Fibroblast of lung (primary cell): ENCODE results near the gene RYR2. TPM values are rescaled to one million over a fixed set of nuclear protein-coding genes. Genes with fewer than 3 reads are reported as not detected.
"Not testable (repeated sequence)": the region's sequence is repeated elsewhere in the genome, so short reads cannot be mapped to it uniquely, and the experiment has no call there.

Experiments
- DNase-seq, 2 donors: peaks; one replicate each; pipeline versions ENCODE4 v3.0.0 to v3.0.0-alpha.2; 2010; ENCODE audit warnings: low read depth in 2 of 2
- H2AFZ ChIP-seq: 2 replicates; pipeline ENCODE4 v1.5.1; 2012; ENCODE audit warnings: low read length, control low read depth, inconsistent platforms
- H3K27ac ChIP-seq: 2 replicates; pipeline ENCODE4 v1.5.1; 2011; ENCODE audit warnings: low read length, control low read depth; ENCODE audit not compliant: insufficient read depth
- H3K27me3 ChIP-seq: 2 replicates; pipeline ENCODE4 v1.5.1; 2011; ENCODE audit warnings: mild to moderate bottlenecking, low read length; ENCODE audit not compliant: control insufficient read depth, insufficient read depth
- H3K36me3 ChIP-seq: 2 replicates; pipeline ENCODE4 v1.5.1; 2011; ENCODE audit warnings: low read length; ENCODE audit not compliant: control insufficient read depth, insufficient read depth
- H3K4me1 ChIP-seq: 2 replicates; pipeline ENCODE4 v1.5.1; 2011; ENCODE audit warnings: low read length; ENCODE audit not compliant: control insufficient read depth, insufficient read depth; ENCODE audit errors: extremely low read depth
- H3K4me2 ChIP-seq: 2 replicates; pipeline ENCODE4 v1.5.1; 2011; ENCODE audit warnings: low read length, control low read depth; ENCODE audit not compliant: insufficient read depth; ENCODE audit errors: extremely low read depth
- H3K4me3 ChIP-seq, 4 experiments: fragments of 200-600 bp in 1 of 4; sonication (generic) in 1 of 4; replicated peaks in 1 of 4; 2 replicates each; pipeline ENCODE4 v1.5.1; 2011 to 2016; ENCODE audit warnings: low read length in 4 of 4, low read depth in 3 of 4, mild to moderate bottlenecking in 3 of 4, control low read depth in 2 of 4, inconsistent platforms in 1 of 4, mixed read lengths in 1 of 4; ENCODE audit not compliant: insufficient read depth in 1 of 4; ENCODE audit errors: control extremely low read depth in 1 of 4
- H3K79me2 ChIP-seq: 2 replicates; pipeline ENCODE4 v1.5.1; 2012; ENCODE audit warnings: mild to moderate bottlenecking, low read length, inconsistent platforms; ENCODE audit not compliant: control insufficient read depth, insufficient read depth
- H3K9ac ChIP-seq: 2 replicates; pipeline ENCODE4 v1.5.1; 2011; ENCODE audit warnings: mild to moderate bottlenecking, low read length, control low read depth; ENCODE audit not compliant: insufficient read depth
- H3K9me3 ChIP-seq: 2 replicates; pipeline ENCODE4 v1.5.1; 2012; ENCODE audit warnings: low read depth, low read length; ENCODE audit not compliant: control insufficient read depth, insufficient read depth
- H4K20me1 ChIP-seq: 2 replicates; pipeline ENCODE4 v1.5.1; 2011; ENCODE audit warnings: low read length; ENCODE audit not compliant: control insufficient read depth, insufficient read depth; ENCODE audit errors: extremely low read depth
- EZH2 ChIP-seq: IDR thresholded peaks from 2 replicates; pipeline ENCODE4 v1.5.1; 2012; ENCODE audit warnings: low read length, control low read depth, mild to moderate bottlenecking; ENCODE audit errors: missing control alignments
- polyA plus RNA-seq, 2 donors: library from polyadenylated mRNA; depleted of rRNA in 1 of 2; stranded (reverse) in 1 of 2; unstranded in 1 of 2; fragments of >200 nt; gene quantifications; 2 replicates each; pipeline ENCODE4 v1.2.1, GENCODE V29; 2011 to 2012; ENCODE audit warnings: missing spikeins in 1 of 2
- total RNA-seq: library from RNA; depleted of rRNA; stranded (reverse); fragments of >200 nt; gene quantifications from 2 replicates; pipeline ENCODE4 v1.2.1, GENCODE V29; 2014
- TF ChIP-seq, protein P1 (sequence below), 2 donors: IDR thresholded peaks in 1 of 2; conservative IDR thresholded peaks in 1 of 2; 1 replicate in 1 of 2; 2 replicates in 1 of 2; pipeline ENCODE4 v1.5.1; 2011 to 2012; ENCODE audit warnings: low read length in 2 of 2, control low read depth in 1 of 2, inconsistent platforms in 1 of 2, low read depth in 1 of 2, mild to moderate bottlenecking in 1 of 2

The RYR2 gene
- total and polyA plus RNA-seq, 2 donors (not counting 1 experiment from before 2014, with no cell fraction given), result 0.06 to 0.17 TPM

DNA sequence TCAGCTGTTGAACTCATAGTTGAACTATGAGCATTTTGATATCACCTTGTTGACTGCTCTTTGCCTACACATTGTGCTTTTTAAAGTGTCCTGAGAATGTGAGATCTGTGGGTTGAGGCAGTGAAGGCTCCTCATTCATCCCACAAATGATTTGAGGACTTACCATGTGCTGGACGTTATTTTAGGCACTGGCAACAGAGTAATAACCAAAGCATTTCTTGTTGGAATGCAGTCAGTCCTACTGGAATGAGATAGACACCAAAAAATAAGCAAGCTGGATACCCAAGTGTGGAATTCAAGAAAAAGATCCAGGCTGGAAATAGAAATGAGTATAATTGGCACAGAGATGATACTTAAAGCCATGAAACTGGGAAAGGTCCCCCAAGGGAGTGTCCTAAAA is 775.3 kb downstream of the RYR2 start:
- DNase-seq, result peak in 1 of 2 donors; percentile 72
- H3K9me3 ChIP-seq, result no peaks in the 10 kb centered on the region
- no peak overlapping the region for H2AFZ ChIP-seq

DNA sequence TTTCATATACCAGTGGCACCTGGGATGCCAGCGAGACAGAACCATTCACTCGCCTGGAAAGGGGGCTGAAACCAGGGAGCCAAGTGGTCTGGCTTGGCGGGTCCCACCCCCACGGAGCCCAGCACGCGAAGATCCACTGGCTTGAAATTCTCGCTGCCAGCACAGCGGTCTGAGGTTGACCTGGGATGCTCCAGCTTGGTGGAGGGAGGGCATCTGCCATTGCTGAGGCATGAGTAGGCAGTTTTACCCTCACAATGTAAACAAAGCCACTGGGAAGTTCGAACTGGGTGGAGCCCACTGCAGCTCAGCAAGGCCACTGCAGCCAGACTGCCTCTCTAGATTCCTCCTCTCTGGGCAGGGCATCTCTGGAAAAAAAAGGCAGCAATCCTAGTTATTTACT is 778.6 kb downstream of the RYR2 start:
- DNase-seq, result peak in 1 of 2 donors; percentile 3
- H3K4me1 ChIP-seq, H3K36me3 ChIP-seq, H3K9ac ChIP-seq, H3K4me2 ChIP-seq, H3K4me3 ChIP-seq, H3K27ac ChIP-seq, H3K79me2 ChIP-seq, H2AFZ ChIP-seq, H3K27me3 ChIP-seq, H3K9me3 ChIP-seq, H4K20me1 ChIP-seq: not testable (repeated sequence)

More for the DNA sequence above, 775.3 kb downstream of the RYR2 start:
- TF ChIP-seq, protein P1, sequence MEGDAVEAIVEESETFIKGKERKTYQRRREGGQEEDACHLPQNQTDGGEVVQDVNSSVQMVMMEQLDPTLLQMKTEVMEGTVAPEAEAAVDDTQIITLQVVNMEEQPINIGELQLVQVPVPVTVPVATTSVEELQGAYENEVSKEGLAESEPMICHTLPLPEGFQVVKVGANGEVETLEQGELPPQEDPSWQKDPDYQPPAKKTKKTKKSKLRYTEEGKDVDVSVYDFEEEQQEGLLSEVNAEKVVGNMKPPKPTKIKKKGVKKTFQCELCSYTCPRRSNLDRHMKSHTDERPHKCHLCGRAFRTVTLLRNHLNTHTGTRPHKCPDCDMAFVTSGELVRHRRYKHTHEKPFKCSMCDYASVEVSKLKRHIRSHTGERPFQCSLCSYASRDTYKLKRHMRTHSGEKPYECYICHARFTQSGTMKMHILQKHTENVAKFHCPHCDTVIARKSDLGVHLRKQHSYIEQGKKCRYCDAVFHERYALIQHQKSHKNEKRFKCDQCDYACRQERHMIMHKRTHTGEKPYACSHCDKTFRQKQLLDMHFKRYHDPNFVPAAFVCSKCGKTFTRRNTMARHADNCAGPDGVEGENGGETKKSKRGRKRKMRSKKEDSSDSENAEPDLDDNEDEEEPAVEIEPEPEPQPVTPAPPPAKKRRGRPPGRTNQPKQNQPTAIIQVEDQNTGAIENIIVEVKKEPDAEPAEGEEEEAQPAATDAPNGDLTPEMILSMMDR (conservative IDR thresholded peaks at IDR 0.05 in 1 of 2, IDR thresholded peaks at IDR 0.05 in 1 of 2; ENCODE audit: low read depth in 1 of 2, low read length in 2 of 2), result no peak
- TF ChIP-seq EZH2, result no peak
- Histone ChIP-seq H3K27ac (no peak overlapping the region), H3K79me2 (no peaks in the 10 kb centered on the region), H4K20me1 (no peaks in the 10 kb centered on the region), H3K4me3 (no peak overlapping the region), H3K27me3 (no peaks in the 10 kb centered on the region), H3K36me3 (no peaks in the 10 kb centered on the region), H3K9ac (no peak overlapping the region), H3K4me1 (no peaks in the 10 kb centered on the region), H3K4me2 (no peak overlapping the region)

DNA sequence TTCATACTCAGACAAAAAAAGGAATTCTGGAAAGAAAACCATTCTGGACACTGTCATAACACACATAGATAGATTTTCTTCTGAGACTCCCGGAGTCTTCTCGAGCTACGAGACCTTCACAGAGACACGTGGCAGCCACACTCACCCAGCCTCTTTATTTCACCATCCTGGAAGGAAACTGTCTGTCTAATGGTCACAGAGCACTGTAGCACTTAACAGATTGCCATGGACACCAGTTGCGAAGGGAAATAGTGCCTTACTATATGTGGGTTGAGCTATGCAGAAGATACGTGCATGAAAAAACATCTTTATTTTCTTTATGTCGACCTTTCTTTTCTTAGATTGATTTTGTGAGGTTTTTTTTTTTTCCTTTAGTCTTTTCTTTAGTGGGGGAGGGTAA is 790.9 kb downstream of the RYR2 start:
- no peaks in the 10 kb centered on the region for H3K4me1 ChIP-seq
- no peaks in the 10 kb centered on the region for H4K20me1 ChIP-seq
- no peak overlapping the region for H3K4me3 ChIP-seq
- no peaks in the 10 kb centered on the region for H3K36me3 ChIP-seq
- H3K9me3 ChIP-seq, result no peaks in the 10 kb centered on the region
- no peak overlapping the region for H3K4me2 ChIP-seq
- no peak overlapping the region for H3K9ac ChIP-seq
- H3K79me2 ChIP-seq, result no peaks in the 10 kb centered on the region
- no peak overlapping the region for H2AFZ ChIP-seq
- no peak for DNase-seq
- TF ChIP-seq EZH2, result no peak
- TF ChIP-seq, protein P1 (conservative IDR thresholded peaks at IDR 0.05 in 1 of 2, IDR thresholded peaks at IDR 0.05 in 1 of 2; ENCODE audit: low read depth in 1 of 2, low read length in 2 of 2), result no peak
- H3K27me3 ChIP-seq, result no peaks in the 10 kb centered on the region
- no peak overlapping the region for H3K27ac ChIP-seq
